A549 (cell line): ENCODE results near the gene MOCS1. TPM values are rescaled to one million over a fixed set of nuclear protein-coding genes. Genes with fewer than 3 reads are reported as not detected.

ENCODE experiments used
- ATAC-seq, 2 experiments: fragments of 200-7000 bp in 1 of 2; fragments of >200 bp in 1 of 2; cut with Nextera tagmentation in 1 of 2; cut with Tn5 transposase in 1 of 2; 3 replicates each; pipeline versions ENCODE4 v1.8.0 to v1.9.1; 2018 to 2020; ENCODE audit warnings: mild to moderate bottlenecking in 1 of 2, moderate library complexity in 1 of 2
- CTCF ChIA-PET: fragments of 300-600 bp; sonication (Branson Sonifier 250); formaldehyde crosslinking; extraction: SDS; loops from one replicate; lab custom pipeline; 2021; ENCODE audit warnings: antibody characterized with exemption, inconsistent platforms; lab: Yijun Ruan, JAX
- POLR2A ChIA-PET: fragments of 350-600 bp; formaldehyde crosslinking; extraction: SDS; loops from one replicate; lab custom pipeline; 2021; ENCODE audit warnings: antibody characterized with exemption, inconsistent platforms; lab: Yijun Ruan, JAX
- DNase-seq, 2 experiments: peaks; one replicate each; pipeline versions ENCODE4 v3.0.0 to v3.0.0-alpha.2; 2011 to 2016; ENCODE audit warnings: low read depth in 1 of 2, low spot score in 1 of 2
- FAIRE-seq: peaks from 2 replicates; lab custom pipeline; 2011; peaks lifted over from hg19 to GRCh38; lab: Jason Lieb, UNC
- H3K27ac ChIP-seq, 2 experiments: fragments of >200 bp; sonication (Bioruptor Twin); formaldehyde crosslinking; 3 replicates each; pipeline ENCODE4 v1.5.1; 2016 to 2017
- H3K4me1 ChIP-seq: fragments of >200 bp; sonication (Bioruptor Twin); formaldehyde crosslinking; 3 replicates; pipeline ENCODE4 v1.6.1; 2016
- H3K4me2 ChIP-seq: fragments of >200 bp; sonication (Bioruptor Twin); formaldehyde crosslinking; 3 replicates; pipeline ENCODE4 v1.6.1; 2016
- H3K4me3 ChIP-seq: fragments of >200 bp; sonication (Bioruptor Twin); formaldehyde crosslinking; 3 replicates; pipeline ENCODE4 v1.5.1; 2016
- H3K9me3 ChIP-seq: fragments of >200 bp; sonication (Bioruptor Twin); formaldehyde crosslinking; 3 replicates; pipeline ENCODE4 v1.6.1; 2016
- BCL3 ChIP-seq: fragments of >200 bp; sonication (Bioruptor Twin); formaldehyde crosslinking; IDR thresholded peaks from 3 replicates; pipeline ENCODE4 v1.6.1; 2016
- BHLHE40 ChIP-seq: IDR thresholded peaks from 2 replicates; pipeline ENCODE4 v1.6.1; 2012; ENCODE audit warnings: low read depth, low read length, inconsistent platforms
- CBX2 ChIP-seq: fragments of 200-600 bp; sonication (generic); IDR thresholded peaks from 2 replicates; pipeline ENCODE4 v1.6.1; 2016; ENCODE audit warnings: low read depth, mild to moderate bottlenecking, borderline replicate concordance
- EHMT2 ChIP-seq: fragments of 200-600 bp; sonication (generic); IDR thresholded peaks from 2 replicates; pipeline ENCODE4 v1.6.1; 2016; ENCODE audit warnings: antibody characterized with exemption, low read depth, mild to moderate bottlenecking, moderate library complexity
- HDAC2 ChIP-seq: fragments of 200-600 bp; sonication (generic); IDR thresholded peaks from 2 replicates; pipeline ENCODE4 v1.6.1; 2016
- HES2 ChIP-seq: fragments of >200 bp; sonication (Bioruptor Twin); formaldehyde crosslinking; IDR thresholded peaks from 2 replicates; pipeline ENCODE4 v1.6.1; 2016
- HOXB13 ChIP-seq: fragments of 250-450 bp; sonication (Bioruptor Pico); IDR thresholded peaks from 2 replicates; pipeline ENCODE4 v1.5.0; 2020; ENCODE audit warnings: low read depth, mild to moderate bottlenecking, moderate library complexity
- HOXB5 ChIP-seq: fragments of 250-450 bp; sonication (Bioruptor Pico); IDR thresholded peaks from 2 replicates; pipeline ENCODE4 v1.5.0; 2020; ENCODE audit warnings: mild to moderate bottlenecking, moderate library complexity
- MAZ ChIP-seq: fragments of 150-350 bp; IDR thresholded peaks from 2 replicates; pipeline ENCODE4 v1.6.1; 2014; ENCODE audit warnings: antibody characterized with exemption, low read depth, low read length, borderline replicate concordance
- NR3C1 ChIP-seq: fragments of >200 bp; sonication (Bioruptor Twin); formaldehyde crosslinking; IDR thresholded peaks from 3 replicates; pipeline ENCODE4 v1.6.1; 2017
- PBX3 ChIP-seq: IDR thresholded peaks from 2 replicates; pipeline ENCODE4 v1.6.1; 2012
- REST ChIP-seq: fragments of 200-600 bp; sonication (generic); IDR thresholded peaks from 2 replicates; pipeline ENCODE4 v1.6.1; 2016; ENCODE audit warnings: antibody characterized with exemption, mild to moderate bottlenecking, moderate library complexity
- TP53 ChIP-seq: fragments of 250-450 bp; sonication (Bioruptor Pico); IDR thresholded peaks from 2 replicates; pipeline ENCODE4 v1.5.0; 2021; ENCODE audit warnings: mild to moderate bottlenecking, moderate library complexity
- ZFP36 ChIP-seq: fragments of 450-650 bp; IDR thresholded peaks from 2 replicates; pipeline ENCODE4 v1.6.1; 2014; ENCODE audit warnings: borderline replicate concordance; ENCODE audit not compliant: partially characterized antibody
- WGBS: methylation state at CpG from one replicate; pipeline ENCODE4 v1.1.6; 2017; ENCODE audit errors: missing lambda C conversion rate; 5-methylcytosine and 5-hydroxymethylcytosine counted together
- polyA plus RNA-seq, 4 experiments: library from polyadenylated mRNA; depleted of rRNA in 3 of 4; stranded (reverse); fragments of >200 nt; fragmentation: RNase III in 1 of 4; extraction: RNeasy Plus Mini Kit Qiagen cat#74134 plus additional on column Dnase treatment in 1 of 4; gene quantifications; 2 replicates in 3 of 4; 3 replicates in 1 of 4; pipeline ENCODE4 v1.2.3, GENCODE V29; 2011 to 2017

MOCS1 gene
- polyA plus RNA-seq, 2 of the 4 experiments (the other 2 are of a cell fraction): 0.68 to 1.8 TPM

- ChIA-PET POLR2A (no interaction called here), CTCF (interaction anchor here (1.6 kb wide), 1 partner anchor 537 kb away, joined by 5 read pairs; no protein-coding TSS in a partner anchor)
- H3K9me3 ChIP-seq: no peaks in the 10 kb centered on the region
- DNase-seq (no peak), ATAC-seq (no peak), FAIRE-seq (no peak)
- WGBS: 5% methylated on average over 4 of the region's 4 CpGs
- H3K27ac ChIP-seq: no peak overlapping the region
- no peak for TF ChIP-seq HDAC2
- no peak for TF ChIP-seq REST
- no peak overlapping the region for H3K4me3 ChIP-seq
- no peaks in the 10 kb centered on the region for H3K4me1 ChIP-seq
- no peak overlapping the region for H3K4me2 ChIP-seq
Observed at GRCh38 chr6:39898625-39899024, 35.6 kb downstream of the MOCS1 start.

- H3K4me3 ChIP-seq: no peak overlapping the region
- H3K27ac ChIP-seq: no peak overlapping the region
- no peak for ATAC-seq
- 33% methylated on average over 3 of the region's 3 CpGs for WGBS
- ChIA-PET CTCF (interaction anchor here (1.6 kb wide), 1 partner anchor 536 kb away, joined by 5 read pairs; no protein-coding TSS in a partner anchor), POLR2A (no interaction called here)
- no peaks in the 10 kb centered on the region for H3K9me3 ChIP-seq
- TF ChIP-seq EHMT2: no peak
- TF ChIP-seq PBX3: no peak
- no peak for TF ChIP-seq BHLHE40
- DNase-seq: no peak
- no peaks in the 10 kb centered on the region for H3K4me1 ChIP-seq
- no peak overlapping the region for H3K4me2 ChIP-seq
- no peak for FAIRE-seq
Observed at GRCh38 chr6:39897698-39898097, 36.6 kb downstream of the MOCS1 start.

GRCh38 chr6:39896701-39897100 is 37.6 kb downstream of the MOCS1 start:
- TF ChIP-seq TP53 (CRISPR knock-in tag) (no peak), NR3C1 (no peak), HES2 (no peak), HOXB13 (no peak), CBX2 (no peak), BCL3 (no peak), HOXB5 (CRISPR knock-in tag) (no peak), ZFP36 (no peak), MAZ (no peak)
- TF ChIP-seq, all 56 proteins: peak for 0
- no peak for ATAC-seq
- WGBS: 34% methylated on average over 5 of the region's 12 CpGs

More at GRCh38 chr6:39896701-39897100, 37.6 kb downstream of the MOCS1 start:
- Histone ChIP-seq H3K4me1 (no peaks in the 10 kb centered on the region), H3K4me2 (no peak overlapping the region), H3K4me3 (no peak overlapping the region), H3K9me3 (no peaks in the 10 kb centered on the region), H3K27ac (no peak overlapping the region)
- DNase-seq: no peak
- ChIA-PET CTCF (no interaction called here), POLR2A (no interaction called here)
- no peak for FAIRE-seq
